OCI-LY1 (cell line): Measurements from ENCODE around the gene SCN10A.

Experiments
- H2AFZ ChIP-seq: fragments of 200-600 bp; sonication (generic), shearing (Covaris generic); 2 replicates; pipeline ENCODE4 v1.6.0; 2014; ENCODE audit warnings: antibody characterized with exemption, mild to moderate bottlenecking, low read length
- H3F3A ChIP-seq: fragments of 200-600 bp; sonication (generic), shearing (Covaris generic); 2 replicates; pipeline ENCODE4 v1.6.0; 2014; ENCODE audit warnings: mild to moderate bottlenecking, antibody characterized with exemption, low read length, moderate library complexity; ENCODE audit not compliant: insufficient read depth
- H3K27ac ChIP-seq: fragments of 200-600 bp; sonication (generic); 2 replicates; pipeline ENCODE4 v1.5.1; 2014; ENCODE audit warnings: low read length, mixed run types, mild to moderate bottlenecking, low read depth; ENCODE audit not compliant: poor library complexity, severe bottlenecking
- H3K27me3 ChIP-seq: fragments of 200-600 bp; sonication (generic); 2 replicates; pipeline ENCODE4 v1.6.0; 2014; ENCODE audit warnings: antibody characterized with exemption, mild to moderate bottlenecking, low read length, moderate library complexity; ENCODE audit not compliant: insufficient read depth
- H3K36me3 ChIP-seq: fragments of 200-600 bp; sonication (generic); 2 replicates; pipeline ENCODE4 v1.6.1; 2014; ENCODE audit warnings: mild to moderate bottlenecking, antibody characterized with exemption, low read length, moderate library complexity, mixed read lengths; ENCODE audit not compliant: insufficient read depth
- H3K4me1 ChIP-seq: fragments of 200-600 bp; sonication (generic); 2 replicates; pipeline ENCODE4 v1.5.1; 2014; ENCODE audit warnings: mild to moderate bottlenecking, low read length, moderate library complexity; ENCODE audit not compliant: insufficient read depth, severe bottlenecking
- H3K4me2 ChIP-seq: fragments of 200-600 bp; sonication (generic), shearing (Covaris generic); 2 replicates; pipeline ENCODE4 v1.6.1; 2014; ENCODE audit warnings: low read length
- H3K4me3 ChIP-seq: fragments of 200-600 bp; sonication (generic); 2 replicates; pipeline ENCODE4 v1.5.1; 2014; ENCODE audit warnings: low read length, low read depth, mild to moderate bottlenecking, mixed read lengths; ENCODE audit not compliant: poor library complexity, severe bottlenecking
- H3K79me2 ChIP-seq: fragments of 200-600 bp; shearing (Covaris generic); 2 replicates; pipeline ENCODE4 v1.6.1; 2016; ENCODE audit warnings: mixed run types, low read length, mixed read lengths; ENCODE audit not compliant: insufficient read depth
- H3K9ac ChIP-seq: fragments of 200-600 bp; sonication (generic), shearing (Covaris generic); 2 replicates; pipeline ENCODE4 v1.6.1; 2014; ENCODE audit warnings: mild to moderate bottlenecking, low read length, mixed read lengths
- H3K9me2 ChIP-seq: fragments of 200-600 bp; sonication (generic), shearing (Covaris generic); 2 replicates; pipeline ENCODE4 v1.6.1; 2014; ENCODE audit warnings: low read depth, mild to moderate bottlenecking, low read length, mixed read lengths
- H3K9me3 ChIP-seq: fragments of 200-600 bp; shearing (Covaris generic); 2 replicates; pipeline ENCODE4 v1.6.1; 2014; ENCODE audit warnings: low read length, mixed read lengths
- H4K20me1 ChIP-seq: fragments of 200-600 bp; sonication (generic), shearing (Covaris generic); 2 replicates; pipeline ENCODE4 v1.6.0; 2016; ENCODE audit warnings: mild to moderate bottlenecking, low read length; ENCODE audit not compliant: insufficient read depth
- CTCF ChIP-seq: fragments of 200-600 bp; sonication (generic), shearing (Covaris generic); IDR thresholded peaks from 2 replicates; pipeline ENCODE4 v1.5.1; 2017; ENCODE audit warnings: mild to moderate bottlenecking, antibody characterized with exemption, low read length, moderate library complexity, mixed read lengths
- EZH2 ChIP-seq: fragments of 200-600 bp; sonication (generic), shearing (Covaris generic); IDR thresholded peaks from 2 replicates; pipeline ENCODE4 v1.8.0; 2017; ENCODE audit warnings: borderline replicate concordance, mixed run types, mild to moderate bottlenecking, antibody characterized with exemption, low read length, moderate library complexity, mixed read lengths

Gene SCN10A

GRCh38 chr3:38834110-38834509 lies 18.1 kb upstream of the SCN10A start:
- no peaks in the 10 kb centered on the region for H3K9me3 ChIP-seq
- TF ChIP-seq CTCF: no peak
- no peak for TF ChIP-seq EZH2
- H4K20me1 ChIP-seq: no peaks in the 10 kb centered on the region
- no peaks in the 10 kb centered on the region for H3F3A ChIP-seq
- no peak overlapping the region for H3K27ac ChIP-seq
- no peaks in the 10 kb centered on the region for H3K9me2 ChIP-seq
- H3K4me1 ChIP-seq: no peaks in the 10 kb centered on the region
- H3K4me3 ChIP-seq: no peak overlapping the region
- H3K27me3 ChIP-seq: no peaks in the 10 kb centered on the region
- H2AFZ ChIP-seq: no peak overlapping the region
- no peak overlapping the region for H3K4me2 ChIP-seq
- no peak overlapping the region for H3K9ac ChIP-seq
- no peaks in the 10 kb centered on the region for H3K79me2 ChIP-seq
- no peaks in the 10 kb centered on the region for H3K36me3 ChIP-seq

GRCh38 chr3:38829404-38829803 lies 13.4 kb upstream of the SCN10A start:
- H3K79me2 ChIP-seq: no peaks in the 10 kb centered on the region
- H3K4me3 ChIP-seq: no peak overlapping the region
- H3K9me2 ChIP-seq: no peaks in the 10 kb centered on the region
- no peak for TF ChIP-seq CTCF
- TF ChIP-seq EZH2: no peak
- H3F3A ChIP-seq: no peaks in the 10 kb centered on the region
- no peaks in the 10 kb centered on the region for H3K27me3 ChIP-seq
- H3K9me3 ChIP-seq: no peaks in the 10 kb centered on the region
- no peaks in the 10 kb centered on the region for H3K36me3 ChIP-seq
- H3K9ac ChIP-seq: no peak overlapping the region
- H2AFZ ChIP-seq: no peak overlapping the region
- no peaks in the 10 kb centered on the region for H4K20me1 ChIP-seq
- H3K4me2 ChIP-seq: no peak overlapping the region
- H3K4me1 ChIP-seq: no peaks in the 10 kb centered on the region
- H3K27ac ChIP-seq: no peak overlapping the region

GRCh38 chr3:38828681-38829080 lies 12.7 kb upstream of the SCN10A start:
- Histone ChIP-seq H3K36me3 (no peaks in the 10 kb centered on the region), H3K79me2 (no peaks in the 10 kb centered on the region), H2AFZ (no peak overlapping the region), H4K20me1 (no peaks in the 10 kb centered on the region), H3F3A (no peaks in the 10 kb centered on the region), H3K4me1 (no peaks in the 10 kb centered on the region), H3K9me3 (no peaks in the 10 kb centered on the region), H3K9me2 (no peaks in the 10 kb centered on the region), H3K9ac (no peak overlapping the region), H3K4me3 (no peak overlapping the region), H3K27ac (no peak overlapping the region), H3K4me2 (no peak overlapping the region), H3K27me3 (no peaks in the 10 kb centered on the region)
- TF ChIP-seq EZH2 (no peak), CTCF (no peak)
